GM19468 (cell line): ENCODE results near the gene SRGAP2.
"Not testable (repeated sequence)": the region's sequence is repeated elsewhere in the genome, so short reads cannot be mapped to it uniquely, and the experiment has no call there.

ENCODE experiments used
- ATAC-seq: cut with Tn5 transposase; IDR thresholded peaks from one replicate; pipeline ENCODE4 v1.9.1; 2021; ENCODE audit warnings: mild to moderate bottlenecking, moderate library complexity, moderate number of reproducible peaks; ENCODE audit not compliant: unreplicated experiment; ENCODE audit errors: extremely low read depth

SRGAP2 gene

DNA sequence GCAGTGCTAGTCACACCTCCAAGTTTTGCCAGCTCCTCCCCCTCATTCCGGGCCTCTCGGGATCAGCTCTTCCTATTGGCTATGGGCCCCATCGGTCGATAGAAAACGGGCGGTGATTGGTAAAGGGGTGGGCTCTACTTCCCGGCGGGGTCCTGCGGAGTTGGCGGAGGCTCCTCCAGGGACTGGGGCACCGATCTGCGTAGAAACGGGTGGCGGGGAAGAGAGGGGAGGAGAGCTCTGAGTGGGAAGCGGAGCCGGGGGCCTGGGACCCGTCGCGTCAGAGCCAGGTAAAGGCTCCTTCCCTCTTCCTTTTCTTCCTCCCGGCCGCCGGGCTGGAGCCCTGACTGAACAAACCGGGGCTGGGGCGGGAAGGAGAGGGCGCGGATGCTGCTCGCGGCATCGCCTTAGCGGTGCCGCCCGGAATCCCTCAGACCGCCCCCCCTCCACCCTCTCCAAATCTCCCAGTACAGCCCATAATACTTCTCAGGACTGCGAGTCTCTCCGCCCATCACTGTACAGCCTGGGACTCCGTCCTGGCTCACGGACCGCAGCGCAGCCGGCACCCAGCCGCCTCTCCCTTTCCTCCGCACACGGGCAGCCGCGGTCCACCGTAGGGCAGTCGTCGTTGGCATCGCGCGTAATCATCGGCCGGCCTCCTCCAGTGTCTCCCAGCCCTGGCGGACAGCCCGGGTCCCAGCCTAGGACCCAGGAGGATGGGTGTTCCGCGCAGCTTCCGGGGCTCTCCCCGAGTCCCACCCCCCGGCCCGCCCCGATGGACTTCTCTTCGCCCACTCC, at the start of gene SRGAP2:
Gene SRGAP2, plus strand, starts transcription at position 178 of the 795 bp plus-strand sequence. CDS start 2,430 bp downstream, outside the sequence.
- ATAC-seq, result not testable (repeated sequence)

DNA sequence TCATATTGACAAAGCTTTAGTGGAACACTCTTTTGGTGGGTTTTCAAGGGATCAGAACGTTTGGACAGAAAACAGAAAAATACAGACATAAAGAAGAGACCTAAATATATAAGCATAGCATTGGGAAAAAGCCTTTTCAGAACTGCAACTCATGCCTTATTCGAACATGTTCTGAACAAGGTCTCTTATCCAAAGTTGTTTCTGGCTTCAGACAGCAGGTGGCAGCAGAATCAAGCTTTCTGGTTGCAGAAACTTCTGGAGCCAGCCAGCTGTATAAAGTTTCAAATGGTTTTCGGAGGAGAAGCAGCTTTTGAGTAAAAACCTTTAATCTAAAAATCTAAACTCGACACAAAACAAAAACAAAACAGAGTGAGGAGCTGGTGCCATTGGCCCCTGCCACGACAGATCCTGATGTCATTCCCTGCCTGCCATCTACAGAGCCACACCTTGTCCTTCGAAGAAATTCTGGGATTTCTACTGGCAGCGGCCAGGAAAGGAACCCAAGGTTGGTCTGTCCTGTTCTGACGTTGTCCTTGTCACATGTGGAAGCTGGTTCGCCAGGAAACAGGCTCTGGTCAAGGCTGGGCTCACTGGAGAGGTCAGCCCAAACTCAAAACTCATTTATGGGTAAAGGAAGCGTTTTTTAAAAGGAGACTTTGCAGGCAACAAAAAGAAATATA, 35.9 kb upstream of the SRGAP2 start:
- not testable (repeated sequence) for ATAC-seq

DNA sequence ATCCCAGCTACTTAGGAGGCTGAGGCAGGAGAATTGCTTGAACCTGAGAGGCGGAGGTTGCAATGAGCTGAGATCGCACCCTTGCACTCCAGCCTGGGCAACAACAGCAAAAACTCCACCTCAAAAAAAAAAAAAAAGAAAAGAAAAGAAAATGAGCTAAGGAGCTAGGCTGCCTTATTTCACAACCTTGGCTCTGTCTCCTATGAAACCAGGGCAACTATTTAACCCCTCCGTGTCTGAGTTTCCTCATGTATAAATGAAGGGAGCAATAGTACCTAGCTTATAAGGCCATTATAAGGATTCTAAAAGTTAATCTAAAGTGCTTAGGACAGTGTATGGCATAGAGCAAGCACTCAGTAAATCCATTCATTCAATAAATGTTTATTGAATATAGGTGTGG, 33.5 kb upstream of the SRGAP2 start:
- not testable (repeated sequence) for ATAC-seq

DNA sequence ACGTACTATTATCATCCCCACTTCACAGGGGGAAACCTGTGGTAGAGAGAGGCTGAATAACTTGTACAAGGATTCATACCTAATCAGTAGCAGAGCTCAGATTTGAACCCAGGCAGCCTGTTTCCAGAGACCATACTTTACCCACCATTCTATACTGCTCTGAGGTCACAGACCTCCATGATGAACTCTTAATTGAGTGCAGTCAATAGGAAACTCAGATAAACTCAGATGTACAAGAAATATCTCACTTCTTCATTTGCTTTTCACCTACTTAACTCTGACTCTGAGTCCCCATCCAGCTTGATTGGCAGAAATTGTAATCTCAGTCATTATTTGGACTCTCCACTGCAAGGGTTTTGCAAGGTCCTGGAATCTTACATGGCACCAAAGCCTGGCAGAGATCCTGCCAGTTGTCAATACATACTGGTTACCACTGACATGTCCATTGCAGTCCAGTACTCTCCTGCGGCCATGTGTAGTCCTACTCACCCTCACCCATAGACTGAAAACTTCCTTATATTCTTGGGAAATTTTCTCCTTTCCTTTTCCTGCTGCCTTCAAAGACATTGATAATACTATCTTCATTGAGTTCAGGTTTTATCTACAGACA, 30.1 kb upstream of the SRGAP2 start:
- not testable (repeated sequence) for ATAC-seq

DNA sequence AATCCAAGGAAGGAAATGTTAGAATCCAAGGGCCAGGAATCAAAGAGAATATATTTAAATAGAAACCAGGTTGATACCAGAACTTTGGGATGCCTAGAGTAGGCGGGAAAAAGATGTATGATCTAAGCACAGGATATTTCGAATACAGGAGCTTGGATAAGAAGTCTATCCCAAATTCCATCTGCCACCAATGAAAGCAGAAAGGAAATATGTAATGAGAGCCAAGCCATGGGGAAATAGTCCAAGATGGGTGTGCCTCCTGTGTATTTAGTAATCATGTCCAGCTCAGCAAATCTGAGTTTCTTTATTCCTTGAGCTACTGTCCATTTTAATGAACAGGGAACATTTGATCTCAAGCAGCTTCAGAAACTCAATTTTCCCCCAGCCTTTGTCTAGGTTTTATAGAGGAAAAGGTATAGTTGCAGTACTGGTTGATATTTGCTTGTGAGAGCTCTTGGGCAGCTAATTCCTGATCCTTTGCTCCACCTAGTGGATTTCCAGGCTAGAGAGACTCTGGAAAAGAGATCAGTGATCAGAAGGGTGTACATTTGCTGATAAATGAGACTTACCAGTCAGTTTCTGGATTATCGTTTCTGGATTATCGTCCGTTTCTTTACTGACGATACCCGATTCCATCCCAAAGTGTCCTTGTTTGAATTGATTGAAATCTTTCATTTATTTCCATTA, 29.0 kb upstream of the SRGAP2 start:
- not testable (repeated sequence) for ATAC-seq

DNA sequence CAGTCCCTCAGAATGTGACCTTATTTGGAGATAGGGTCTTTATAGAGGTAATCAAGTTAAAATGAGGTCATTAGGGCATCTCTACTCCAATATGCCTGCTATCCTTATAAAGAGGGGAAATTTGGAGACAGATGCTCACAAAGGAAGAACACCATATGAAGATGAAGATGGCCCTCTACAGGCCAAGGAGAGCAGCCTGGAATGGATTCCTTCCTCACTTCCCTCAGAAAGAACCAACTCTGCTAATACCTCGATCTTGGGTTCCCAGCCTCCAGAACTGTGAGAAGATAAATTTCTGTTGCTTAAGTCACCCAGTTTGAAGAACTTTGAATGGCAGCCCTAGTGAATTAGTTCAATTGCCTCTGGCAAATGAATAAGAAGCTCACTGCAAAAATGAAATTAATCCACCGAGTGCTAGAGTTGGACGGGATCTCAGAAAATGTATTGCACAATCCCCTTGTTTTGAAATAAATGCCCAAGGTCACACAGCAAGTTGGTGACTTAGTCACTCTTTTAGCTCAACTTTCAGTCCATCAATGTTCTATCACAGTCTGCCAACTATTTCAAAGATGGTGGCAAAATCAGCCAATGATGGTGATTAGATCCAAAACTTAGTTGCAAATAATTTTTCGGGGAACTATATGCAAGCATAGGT, 27.8 kb upstream of the SRGAP2 start:
- not testable (repeated sequence) for ATAC-seq

DNA sequence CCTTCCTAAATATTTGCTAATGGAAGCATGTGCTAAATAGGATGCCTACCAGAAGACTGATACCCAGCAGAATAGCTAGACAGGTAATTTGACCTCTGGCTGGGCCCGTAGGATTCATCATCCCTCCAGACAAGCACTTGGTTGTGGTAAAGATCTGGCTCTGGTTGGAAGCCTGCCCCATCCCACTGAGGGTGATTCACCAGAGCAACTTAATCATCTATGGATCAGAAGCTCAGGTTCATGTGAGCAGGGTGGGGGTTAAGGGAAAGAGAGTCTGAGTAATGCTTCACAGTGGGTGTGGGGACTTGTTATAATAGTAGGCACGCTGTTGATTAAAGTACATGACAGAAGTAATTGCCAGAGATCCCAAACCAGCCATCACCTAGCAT, 27.2 kb upstream of the SRGAP2 start:
- ATAC-seq, result not testable (repeated sequence)

DNA sequence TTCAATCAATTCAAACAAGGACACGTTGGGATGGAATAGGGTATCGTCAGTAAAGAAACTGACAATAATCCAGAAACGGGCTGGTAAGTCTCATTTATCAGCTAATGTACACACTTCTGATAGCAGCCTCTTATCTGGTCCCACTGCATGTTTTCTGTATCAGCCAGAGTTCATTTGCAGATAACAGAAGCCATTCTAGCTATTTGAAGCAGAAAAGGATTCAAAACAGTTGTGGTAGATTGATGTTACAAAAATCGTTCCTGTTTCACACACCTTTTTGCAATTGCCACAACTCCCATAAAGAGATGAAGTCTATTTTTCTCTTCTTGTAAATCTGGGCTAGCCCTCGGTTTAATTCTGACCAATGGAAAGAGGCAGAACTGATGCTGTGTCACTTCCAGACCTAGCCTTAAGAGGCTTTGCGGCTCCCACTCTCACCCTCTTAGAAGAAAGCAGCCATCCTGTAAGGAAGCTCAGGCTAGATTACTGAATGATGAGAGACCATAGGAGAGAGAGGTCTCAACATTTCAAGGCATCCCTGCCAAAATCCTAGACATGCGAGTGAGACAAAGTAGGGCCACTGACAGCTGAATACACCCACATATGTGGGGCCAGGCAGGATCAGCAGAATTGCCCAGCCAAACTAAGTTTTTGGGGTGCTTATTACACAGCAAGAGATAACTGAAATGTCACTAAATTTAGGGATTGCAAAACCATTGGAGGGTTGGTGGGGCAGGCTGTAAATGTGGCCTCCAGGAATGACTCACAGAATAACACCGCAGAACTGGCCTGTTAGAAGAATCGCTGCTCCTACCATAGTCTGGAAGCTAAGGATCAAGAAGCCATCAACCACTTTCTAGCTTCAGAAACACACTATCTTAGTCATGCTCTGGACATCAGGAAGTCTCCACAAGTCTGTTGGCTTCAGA, 25.0 kb upstream of the SRGAP2 start:
- ATAC-seq, result not testable (repeated sequence)

DNA sequence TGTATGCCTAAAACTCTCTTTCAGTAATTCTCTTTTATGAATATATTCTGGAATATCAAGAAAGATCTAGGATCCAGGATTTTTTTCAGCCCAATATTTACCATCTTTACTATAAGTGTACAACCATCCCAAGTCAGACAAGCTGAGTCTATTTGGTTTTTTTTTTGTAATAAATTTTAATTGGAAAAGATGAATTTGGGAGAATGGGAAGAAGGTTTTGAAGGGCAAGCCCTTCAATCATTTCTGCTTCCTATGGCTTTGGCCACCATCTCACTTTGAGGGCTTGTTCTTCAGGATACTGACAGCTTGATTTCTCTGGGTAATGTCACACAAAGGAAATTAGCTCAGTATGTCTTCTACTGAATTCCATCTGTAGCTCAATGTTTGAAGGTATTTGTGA, 23.7 kb upstream of the SRGAP2 start:
- ATAC-seq, result not testable (repeated sequence)

DNA sequence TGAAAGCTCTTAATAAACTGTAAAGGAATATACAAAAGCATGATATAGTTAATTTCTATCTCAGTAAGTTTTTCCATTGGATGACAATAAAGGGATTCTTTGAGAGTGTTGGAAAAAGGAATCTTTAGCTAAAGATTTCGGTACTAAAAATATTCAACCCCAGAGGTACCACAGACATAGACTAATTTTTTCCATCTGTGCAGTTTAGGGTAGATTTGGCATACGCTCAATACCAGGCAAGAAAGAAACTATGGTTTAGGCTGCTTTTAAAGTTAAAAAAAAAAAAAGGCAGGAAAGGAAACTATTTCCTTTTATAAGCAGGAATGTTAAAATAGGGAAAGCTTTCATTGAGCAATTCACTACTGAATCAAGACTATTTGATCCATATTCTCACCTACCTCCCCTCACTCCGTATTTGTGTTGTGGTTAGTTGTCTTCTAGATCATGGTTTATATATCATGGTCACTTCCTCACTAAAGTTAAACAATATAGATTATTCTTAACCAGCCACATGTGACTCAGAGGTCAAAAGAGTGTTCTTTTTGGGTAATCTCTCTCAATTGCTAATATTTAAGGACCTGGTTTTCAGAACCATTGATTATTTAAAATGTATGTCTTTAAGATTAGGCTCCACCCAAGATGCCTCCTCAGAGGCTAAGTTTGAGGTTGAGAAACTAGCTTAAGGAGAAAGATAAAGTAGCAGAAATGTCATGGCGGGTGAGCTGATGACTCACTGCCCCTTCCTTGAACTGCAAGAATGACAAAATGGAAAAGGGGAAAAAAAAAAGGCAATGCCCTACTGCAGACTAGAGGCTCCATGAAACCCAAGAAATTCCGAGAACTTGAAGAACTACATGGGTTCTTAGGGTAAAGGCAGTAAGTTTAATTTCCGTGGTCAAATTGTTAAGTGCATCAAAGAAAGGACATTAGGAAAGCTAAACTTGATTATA, 20.7 kb upstream of the SRGAP2 start:
- not testable (repeated sequence) for ATAC-seq

DNA sequence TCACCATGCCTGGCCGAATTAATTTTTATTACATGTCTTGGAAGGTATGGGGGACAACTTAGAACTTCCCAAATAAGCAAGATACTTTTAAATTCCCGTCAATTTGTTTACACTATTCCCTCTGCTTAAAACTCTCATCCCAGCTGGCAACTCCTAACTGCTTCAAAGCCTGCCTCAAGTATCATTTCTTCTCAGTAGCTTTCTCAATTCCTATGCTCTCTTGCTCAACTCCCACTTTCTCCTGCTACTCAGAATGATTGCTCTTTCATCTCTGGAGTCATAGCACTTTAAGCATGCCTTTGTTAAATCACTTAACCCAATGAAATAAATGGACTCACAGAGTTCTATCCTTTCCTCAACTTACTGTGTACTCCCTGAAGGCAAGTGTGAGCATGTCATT, 19.6 kb upstream of the SRGAP2 start:
- ATAC-seq, result not testable (repeated sequence)

DNA sequence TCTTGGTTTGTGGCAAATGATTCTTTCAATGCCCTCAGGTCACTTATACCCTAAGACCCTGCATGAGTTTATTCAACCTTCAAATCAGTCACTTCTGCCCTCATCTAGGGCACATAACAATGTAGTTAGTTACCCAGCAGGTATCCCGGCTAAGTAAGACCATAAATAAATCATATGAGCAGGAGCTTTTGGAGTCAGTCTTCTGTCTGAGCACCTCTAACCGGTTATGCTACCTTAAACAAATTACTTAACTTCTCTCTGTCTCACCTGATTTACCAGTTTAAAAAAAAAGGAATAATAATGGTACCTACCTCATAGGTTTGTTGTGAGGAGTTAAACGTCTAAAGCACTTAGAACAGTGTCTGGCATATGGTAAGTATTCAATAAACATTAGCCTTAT, 17.6 kb upstream of the SRGAP2 start:
- ATAC-seq, result not testable (repeated sequence)

DNA sequence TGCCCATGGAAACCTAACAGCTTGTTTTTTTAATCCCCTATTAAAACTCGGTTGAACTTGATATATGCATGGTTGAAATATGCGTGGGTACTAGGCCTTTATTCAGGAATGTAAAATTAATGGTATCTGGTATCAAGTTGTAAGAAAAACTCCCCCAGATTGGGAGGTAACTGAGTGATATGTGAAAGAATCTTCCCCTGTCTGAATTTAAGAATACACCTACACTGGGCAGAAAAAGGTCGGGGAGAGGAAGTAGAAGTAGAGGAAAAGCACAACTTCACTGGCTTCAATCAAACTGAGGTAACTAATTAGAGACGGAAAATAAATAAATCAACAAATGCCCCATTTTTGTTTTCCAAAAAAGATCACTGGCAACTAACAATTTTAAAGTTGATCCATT, 16.5 kb upstream of the SRGAP2 start:
- ATAC-seq, result not testable (repeated sequence)

DNA sequence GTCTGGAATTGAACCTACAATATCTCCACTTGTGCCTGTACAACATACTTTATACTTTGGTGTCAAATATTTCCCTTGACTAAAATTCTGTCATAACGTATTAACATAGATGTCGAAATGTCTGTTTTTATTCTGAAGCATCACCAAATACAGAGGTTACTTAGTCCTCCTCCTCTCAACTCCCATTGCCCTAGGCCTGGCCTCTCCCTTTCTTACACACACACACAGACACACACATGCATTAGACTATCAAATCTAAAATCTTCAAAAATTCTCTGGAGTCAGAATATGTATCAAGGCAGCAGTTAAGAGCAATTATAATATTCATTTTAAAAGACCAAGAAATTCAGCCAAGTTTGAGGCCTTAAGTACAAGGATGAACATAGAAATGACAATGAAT, 8.2 kb upstream of the SRGAP2 start:
- not testable (repeated sequence) for ATAC-seq

DNA sequence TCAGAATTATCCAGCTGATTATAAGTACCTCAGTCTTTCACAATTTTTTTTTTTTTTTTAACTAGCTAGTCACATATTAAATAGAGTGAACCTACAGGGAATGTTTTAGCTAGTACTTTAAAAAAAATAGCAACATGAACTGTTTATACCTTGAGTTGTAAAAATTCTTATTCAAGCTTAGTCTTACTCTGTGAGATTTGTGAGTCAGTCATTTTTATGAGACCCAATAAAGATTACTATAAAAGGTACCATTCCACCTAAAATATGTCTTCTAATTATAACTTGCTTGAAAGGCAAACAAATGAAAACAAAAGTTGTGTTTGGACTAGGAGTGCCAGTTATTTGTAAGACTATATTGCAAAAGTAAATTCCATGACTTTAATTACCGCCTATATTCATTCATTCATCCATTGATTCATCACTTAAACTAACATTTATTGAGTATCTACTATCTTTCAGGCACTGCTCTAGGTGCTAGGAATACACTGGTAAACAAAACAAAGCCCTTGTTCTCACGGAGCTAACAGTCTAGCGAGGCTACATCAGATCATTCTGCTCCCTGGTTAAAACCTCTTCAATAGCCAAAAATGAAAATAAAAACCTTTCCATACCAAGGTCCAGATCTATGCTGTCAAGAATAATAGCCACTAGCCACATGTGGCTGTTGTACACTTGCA, 6.5 kb upstream of the SRGAP2 start:
- not testable (repeated sequence) for ATAC-seq

DNA sequence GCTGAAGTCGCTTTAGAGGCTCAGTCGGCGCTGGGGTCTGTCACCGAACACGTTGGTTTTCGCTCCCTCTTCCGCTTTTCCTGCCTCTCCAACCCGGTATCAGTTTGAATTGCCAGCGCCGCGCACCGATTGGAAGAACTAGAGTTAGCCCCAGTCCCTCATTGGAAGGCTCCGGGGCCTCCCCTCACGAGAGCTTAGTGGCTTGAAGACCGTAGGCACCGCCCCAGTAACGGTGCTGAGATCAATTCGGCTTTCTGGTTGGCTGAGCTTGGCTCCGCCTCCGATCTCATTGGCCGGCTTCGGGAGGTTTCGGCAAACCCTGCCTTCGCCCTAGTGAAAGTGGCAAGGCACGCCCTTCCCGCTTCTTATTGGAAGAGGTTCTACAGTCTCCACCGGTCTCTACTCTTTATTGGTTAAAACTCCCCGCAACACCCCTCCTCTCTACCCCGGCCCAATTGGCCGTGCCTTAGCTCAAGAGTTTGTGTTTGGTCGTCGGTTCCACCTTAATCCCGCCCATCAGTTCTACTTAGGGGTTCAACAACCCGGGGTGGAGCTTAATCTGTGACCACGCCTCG, 465 bp upstream of the SRGAP2 start, which contains the start of gene FAM72A:
Gene FAM72A, minus strand, starts transcription at position 51 of the 575 bp plus-strand sequence. CDS start 814 bp downstream, outside the sequence.
- peak; percentile 87 for ATAC-seq

DNA sequence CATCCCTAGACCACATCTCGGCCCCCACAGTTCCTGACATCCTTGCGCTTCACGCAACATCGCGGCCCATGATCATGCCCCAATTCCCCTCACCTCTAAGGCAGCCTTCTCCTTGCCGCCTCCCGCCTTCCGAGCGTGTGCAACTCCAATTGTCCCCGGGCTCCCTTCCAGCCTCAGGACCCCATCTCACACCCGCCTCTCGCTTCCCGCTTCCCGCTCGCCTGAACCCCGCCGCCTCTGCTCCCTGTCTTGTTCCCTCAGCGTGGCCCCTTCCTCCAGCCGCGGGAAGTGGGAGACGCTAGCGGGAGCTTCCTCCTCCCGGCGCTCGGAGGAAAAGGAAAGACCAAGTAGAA, 794 bp downstream of the SRGAP2 start:
- not testable (repeated sequence) for ATAC-seq
